HG02938 (cell line): ENCODE results near the gene CSNK2A3.
"Not testable (repeated sequence)": the region's sequence is repeated elsewhere in the genome, so short reads cannot be mapped to it uniquely, and the experiment has no call there.

Experiments
- ATAC-seq: cut with Tn5 transposase; IDR thresholded peaks from one replicate; pipeline ENCODE4 v1.9.1; 2021; ENCODE audit warnings: mild to moderate bottlenecking, moderate library complexity; ENCODE audit not compliant: unreplicated experiment

The CSNK2A3 gene

GRCh38 chr11:11380340-11380739 lies 27.3 kb upstream of the CSNK2A3 start:
- no peak for ATAC-seq

GRCh38 chr11:11379661-11380060 lies 26.6 kb upstream of the CSNK2A3 start:
- ATAC-seq = no peak

GRCh38 chr11:11378184-11378940 lies 25.3 kb upstream of the CSNK2A3 start:
- ATAC-seq = no peak

GRCh38 chr11:11374358-11375148 lies 21.5 kb upstream of the CSNK2A3 start:
- no peak for ATAC-seq

- no peak for ATAC-seq
Measured at GRCh38 chr11:11373934-11374333, 20.9 kb upstream of the CSNK2A3 start.

GRCh38 chr11:11372461-11372860 lies 19.4 kb upstream of the CSNK2A3 start:
- ATAC-seq = no peak

- no peak for ATAC-seq
Measured at GRCh38 chr11:11370962-11371303, 17.9 kb upstream of the CSNK2A3 start.

- no peak for ATAC-seq
Measured at GRCh38 chr11:11370255-11370961, 17.4 kb upstream of the CSNK2A3 start.

- ATAC-seq = no peak
Measured at GRCh38 chr11:11366793-11367192, 13.7 kb upstream of the CSNK2A3 start.

GRCh38 chr11:11363674-11364073 lies 10.6 kb upstream of the CSNK2A3 start:
- no peak for ATAC-seq

GRCh38 chr11:11359611-11360010 lies 6.6 kb upstream of the CSNK2A3 start:
- no peak for ATAC-seq

GRCh38 chr11:11356842-11357241 lies 3.8 kb upstream of the CSNK2A3 start:
- no peak for ATAC-seq

GRCh38 chr11:11351851-11352250 lies 1.2 kb downstream of the CSNK2A3 start:
- not testable (repeated sequence) for ATAC-seq

- no peak for ATAC-seq
Measured at GRCh38 chr11:11351042-11351586, 1.9 kb downstream of the CSNK2A3 start.

GRCh38 chr11:11349870-11350337 lies 3.1 kb downstream of the CSNK2A3 start:
- ATAC-seq = no peak

GRCh38 chr11:11349106-11349825 lies 3.8 kb downstream of the CSNK2A3 start:
- no peak for ATAC-seq

GRCh38 chr11:11348303-11348702 lies 4.7 kb downstream of the CSNK2A3 start:
- ATAC-seq = no peak

- ATAC-seq = no peak
Measured at GRCh38 chr11:11347592-11347991, 5.5 kb downstream of the CSNK2A3 start.

GRCh38 chr11:11346303-11346702 lies 6.7 kb downstream of the CSNK2A3 start:
- ATAC-seq = no peak

GRCh38 chr11:11345099-11345498 lies 8.0 kb downstream of the CSNK2A3 start:
- no peak for ATAC-seq

- no peak for ATAC-seq
Measured at GRCh38 chr11:11344045-11344444, 9.0 kb downstream of the CSNK2A3 start.
